BE2C (cell line): ENCODE measurements around the gene SLC44A1.

ENCODE experiments used
- DNase-seq: peaks from one replicate; pipeline ENCODE4 v3.0.0-alpha.2; 2020
- H3K27me3 ChIP-seq: fragments of 250-450 bp; sonication (Bioruptor Pico); 2 replicates; pipeline ENCODE4 v1.5.1; 2020; ENCODE audit warnings: mild to moderate bottlenecking
- H3K36me3 ChIP-seq: fragments of 250-450 bp; sonication (Bioruptor Pico); 2 replicates; pipeline ENCODE4 v1.5.1; 2020; ENCODE audit warnings: mild to moderate bottlenecking
- H3K4me1 ChIP-seq: fragments of 250-450 bp; sonication (Bioruptor Pico); 2 replicates; pipeline ENCODE4 v1.5.1; 2020
- H3K4me3 ChIP-seq: 2 replicates; pipeline ENCODE4 v1.5.1; 2011; ENCODE audit warnings: low read depth, low read length
- H3K9me3 ChIP-seq: fragments of 250-450 bp; sonication (Bioruptor Pico); 2 replicates; pipeline ENCODE4 v1.5.1; 2020
- CTCF ChIP-seq: IDR thresholded peaks from 2 replicates; pipeline ENCODE4 v1.5.1; 2012; ENCODE audit warnings: mild to moderate bottlenecking, low read depth, low read length

SLC44A1 gene

GRCh38 chr9:105438141-105438806 lies 193.8 kb downstream of the SLC44A1 start:
- no peak overlapping the region for H3K4me3 ChIP-seq
- DNase-seq, result no peak
- TF ChIP-seq CTCF, result no peak

GRCh38 chr9:105439428-105439827 lies 195.0 kb downstream of the SLC44A1 start:
- Histone ChIP-seq H3K27me3 (no peaks in the 10 kb centered on the region), H3K9me3 (no peaks in the 10 kb centered on the region), H3K36me3 (no peaks in the 10 kb centered on the region), H3K4me3 (no peak overlapping the region), H3K4me1 (peaks cover 5% of the 10 kb centered on the region)
- TF ChIP-seq CTCF, result no peak
- DNase-seq, result no peak

More at GRCh38 chr9:105438141-105438806, 193.8 kb downstream of the SLC44A1 start:
- Histone ChIP-seq H3K36me3 (no peaks in the 10 kb centered on the region), H3K4me1 (peaks cover 5% of the 10 kb centered on the region), H3K9me3 (no peaks in the 10 kb centered on the region), H3K27me3 (no peaks in the 10 kb centered on the region)

DNA sequence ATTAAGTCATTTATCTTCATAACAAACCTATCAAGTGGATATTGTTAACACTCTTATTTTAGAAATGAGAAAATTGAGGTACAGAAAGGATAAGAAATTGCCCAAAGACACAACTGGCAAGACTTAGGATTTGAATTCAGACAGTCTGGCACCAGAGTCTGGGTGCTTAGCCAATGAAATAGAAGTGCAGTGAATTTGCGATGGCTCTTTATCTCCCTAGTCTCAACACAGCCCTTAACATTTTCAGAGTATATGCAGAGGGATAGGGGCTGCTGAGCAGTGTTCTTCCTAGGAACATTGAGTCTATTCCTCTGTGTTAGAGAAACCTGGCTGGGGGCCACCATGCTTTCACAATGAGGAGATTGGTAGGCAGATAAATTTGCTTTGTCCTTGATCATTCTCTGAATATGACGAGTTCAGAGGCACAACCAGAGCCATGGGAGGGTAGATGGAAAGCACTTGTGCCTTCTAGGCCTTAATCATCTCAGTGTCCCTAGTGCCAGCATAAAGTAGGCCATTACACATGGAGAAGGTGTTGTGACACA lies 197.2 kb downstream of the SLC44A1 start:
- H3K27me3 ChIP-seq, result no peaks in the 10 kb centered on the region
- H3K9me3 ChIP-seq, result no peaks in the 10 kb centered on the region
- no peak for TF ChIP-seq CTCF
- H3K4me1 ChIP-seq, result peaks cover 5% of the 10 kb centered on the region
- H3K4me3 ChIP-seq, result no peak overlapping the region
- no peaks in the 10 kb centered on the region for H3K36me3 ChIP-seq
- peak; percentile 44 for DNase-seq

- Histone ChIP-seq H3K36me3 (no peaks in the 10 kb centered on the region), H3K4me3 (no peak overlapping the region), H3K27me3 (no peaks in the 10 kb centered on the region), H3K4me1 (peaks cover 5% of the 10 kb centered on the region), H3K9me3 (no peaks in the 10 kb centered on the region)
- TF ChIP-seq CTCF, result no peak
- DNase-seq, result no peak
These were observed 198.7 kb downstream of the SLC44A1 start for GRCh38 chr9:105443121-105443520.

- no peaks in the 10 kb centered on the region for H3K27me3 ChIP-seq
- H3K4me3 ChIP-seq, result no peak overlapping the region
- no peak for DNase-seq
- H3K36me3 ChIP-seq, result no peaks in the 10 kb centered on the region
- no peak for TF ChIP-seq CTCF
- no peaks in the 10 kb centered on the region for H3K9me3 ChIP-seq
- H3K4me1 ChIP-seq, result peaks cover 5% of the 10 kb centered on the region
These were observed 199.7 kb downstream of the SLC44A1 start for GRCh38 chr9:105444130-105444529.

DNA sequence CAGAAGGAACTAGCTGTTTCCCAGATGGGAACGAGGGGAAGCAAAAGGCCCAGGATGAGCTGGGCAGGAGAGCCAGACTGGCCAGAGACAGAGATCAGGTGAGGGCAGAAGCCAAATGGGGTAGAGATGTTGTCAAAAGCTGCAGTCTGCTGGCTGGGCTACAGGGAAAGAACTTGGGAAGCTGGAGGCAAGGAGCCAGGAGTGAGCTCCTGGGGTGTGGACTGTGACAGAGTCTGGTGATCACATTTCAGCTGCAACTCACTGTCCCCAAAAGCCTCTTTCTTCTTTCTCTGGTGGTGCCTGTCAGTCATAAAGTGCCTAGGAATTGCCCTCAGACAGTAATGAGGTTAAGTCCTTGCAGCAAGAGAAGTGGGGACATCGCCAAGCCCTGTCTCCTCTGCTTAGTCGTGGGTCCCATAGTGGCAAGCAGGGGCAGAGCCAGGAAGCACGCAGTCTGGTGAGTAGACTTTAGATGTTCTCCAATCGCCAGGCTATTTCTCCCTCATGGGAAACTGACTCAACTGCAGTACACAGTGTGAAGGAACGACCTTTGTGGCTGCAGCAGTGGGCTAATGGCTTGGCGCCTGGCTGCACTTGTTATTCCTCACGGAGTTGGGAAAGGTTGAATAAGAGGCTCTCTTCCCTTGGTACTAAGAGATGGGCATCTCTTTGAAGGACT lies 200.9 kb downstream of the SLC44A1 start:
- H3K4me1 ChIP-seq, result peaks cover 5% of the 10 kb centered on the region
- H3K4me3 ChIP-seq, result no peak overlapping the region
- DNase-seq, result no peak
- no peaks in the 10 kb centered on the region for H3K9me3 ChIP-seq
- no peaks in the 10 kb centered on the region for H3K27me3 ChIP-seq
- H3K36me3 ChIP-seq, result no peaks in the 10 kb centered on the region
- TF ChIP-seq CTCF, result no peak
